GM13976 (cell line): ENCODE measurements around the gene TAS2R40.

Experiments used
- DNase-seq: peaks from one replicate; pipeline ENCODE4 v3.0.0; 2012; ENCODE audit warnings: low spot score
- in situ Hi-C: fragments of 300-500 bp; cut with MboI; formaldehyde crosslinking; loops from one replicate; pipeline ENCODE4 v1.12.0; 2022; ENCODE audit warnings: low sequenced_read_pairs, mixed read lengths, inconsistent platforms; ENCODE audit not compliant: unreplicated experiment
- TF ChIP-seq, protein P1 (sequence below): IDR thresholded peaks from 2 replicates; pipeline ENCODE4 v1.5.1; 2012; ENCODE audit warnings: borderline replicate concordance, mild to moderate bottlenecking; ENCODE audit not compliant: insufficient read depth; ENCODE audit errors: extremely low read depth, missing control alignments, control extremely low read depth

The TAS2R40 gene

DNA sequence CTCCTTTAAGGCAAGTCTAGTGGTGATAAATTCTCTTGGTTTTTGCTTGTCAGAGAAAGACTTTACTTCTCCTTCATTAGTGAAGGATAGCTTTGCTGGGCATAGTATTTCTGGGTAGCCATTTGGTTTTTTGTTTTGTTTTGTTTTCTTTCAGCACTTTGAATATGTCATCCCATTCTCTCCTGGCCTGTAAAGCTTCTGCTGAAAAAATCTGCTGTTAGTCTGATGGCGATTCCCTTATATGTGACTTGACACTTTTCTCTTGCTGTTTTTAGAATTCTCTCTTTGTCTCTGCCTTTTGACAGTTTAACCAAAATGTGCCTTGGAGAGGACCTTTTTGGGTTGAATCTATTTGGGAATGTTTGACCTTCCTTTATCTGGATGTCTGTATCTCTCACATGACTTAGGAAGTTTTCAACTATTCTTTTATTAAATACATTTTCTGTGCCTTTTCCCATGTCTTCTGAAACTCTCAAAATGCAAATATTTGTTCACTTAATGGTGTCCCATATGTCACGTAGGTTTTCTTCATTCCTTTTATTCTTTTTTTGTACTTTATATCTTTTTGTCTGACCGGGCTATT lies 14.7 kb downstream of the TAS2R40 start:
- TF ChIP-seq, protein P1, sequence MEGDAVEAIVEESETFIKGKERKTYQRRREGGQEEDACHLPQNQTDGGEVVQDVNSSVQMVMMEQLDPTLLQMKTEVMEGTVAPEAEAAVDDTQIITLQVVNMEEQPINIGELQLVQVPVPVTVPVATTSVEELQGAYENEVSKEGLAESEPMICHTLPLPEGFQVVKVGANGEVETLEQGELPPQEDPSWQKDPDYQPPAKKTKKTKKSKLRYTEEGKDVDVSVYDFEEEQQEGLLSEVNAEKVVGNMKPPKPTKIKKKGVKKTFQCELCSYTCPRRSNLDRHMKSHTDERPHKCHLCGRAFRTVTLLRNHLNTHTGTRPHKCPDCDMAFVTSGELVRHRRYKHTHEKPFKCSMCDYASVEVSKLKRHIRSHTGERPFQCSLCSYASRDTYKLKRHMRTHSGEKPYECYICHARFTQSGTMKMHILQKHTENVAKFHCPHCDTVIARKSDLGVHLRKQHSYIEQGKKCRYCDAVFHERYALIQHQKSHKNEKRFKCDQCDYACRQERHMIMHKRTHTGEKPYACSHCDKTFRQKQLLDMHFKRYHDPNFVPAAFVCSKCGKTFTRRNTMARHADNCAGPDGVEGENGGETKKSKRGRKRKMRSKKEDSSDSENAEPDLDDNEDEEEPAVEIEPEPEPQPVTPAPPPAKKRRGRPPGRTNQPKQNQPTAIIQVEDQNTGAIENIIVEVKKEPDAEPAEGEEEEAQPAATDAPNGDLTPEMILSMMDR, result no peak
- no peak for DNase-seq
- in situ Hi-C loops, result loop anchor here (25.0 kb wide), 1 partner anchor 176 kb away; the partner anchor contains the start of gene EPHA1

GRCh38 chr7:143237366-143237765 lies 15.5 kb downstream of the TAS2R40 start:
- in situ Hi-C loops, result loop anchor here (25.0 kb wide), 1 partner anchor 175 kb away; the partner anchor contains the start of gene EPHA1
- TF ChIP-seq, protein P1, result no peak
- no peak for DNase-seq

- in situ Hi-C loops, result loop anchor here (25.0 kb wide), 1 partner anchor 174 kb away; the partner anchor contains the start of gene EPHA1
- TF ChIP-seq, protein P1, result no peak
- DNase-seq, result no peak
Measured at GRCh38 chr7:143238289-143238980, 16.6 kb downstream of the TAS2R40 start.

DNA sequence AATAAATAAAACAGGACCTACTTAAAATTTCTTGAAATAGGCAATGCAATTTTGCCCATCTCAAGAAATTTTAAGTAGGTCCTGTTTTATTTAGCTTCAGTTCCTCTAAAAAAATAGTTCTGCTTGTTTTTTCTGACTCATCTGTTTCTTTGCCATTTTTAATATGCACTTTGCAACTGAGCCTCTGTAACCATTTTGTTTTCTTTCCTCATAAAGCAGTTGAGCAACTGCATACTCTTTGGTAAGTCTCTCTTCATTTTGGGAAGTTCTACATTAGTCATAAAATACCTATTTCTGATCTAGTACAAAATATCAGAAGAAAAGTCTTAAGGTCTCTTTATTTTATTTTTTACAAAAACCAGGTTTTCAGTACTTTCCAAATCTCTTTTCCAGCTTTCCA lies 18.0 kb downstream of the TAS2R40 start:
- in situ Hi-C loops, result loop anchor here (25.0 kb wide), 1 partner anchor 172 kb away; the partner anchor contains the start of gene EPHA1
- DNase-seq, result no peak
- TF ChIP-seq, protein P1, result no peak

DNA sequence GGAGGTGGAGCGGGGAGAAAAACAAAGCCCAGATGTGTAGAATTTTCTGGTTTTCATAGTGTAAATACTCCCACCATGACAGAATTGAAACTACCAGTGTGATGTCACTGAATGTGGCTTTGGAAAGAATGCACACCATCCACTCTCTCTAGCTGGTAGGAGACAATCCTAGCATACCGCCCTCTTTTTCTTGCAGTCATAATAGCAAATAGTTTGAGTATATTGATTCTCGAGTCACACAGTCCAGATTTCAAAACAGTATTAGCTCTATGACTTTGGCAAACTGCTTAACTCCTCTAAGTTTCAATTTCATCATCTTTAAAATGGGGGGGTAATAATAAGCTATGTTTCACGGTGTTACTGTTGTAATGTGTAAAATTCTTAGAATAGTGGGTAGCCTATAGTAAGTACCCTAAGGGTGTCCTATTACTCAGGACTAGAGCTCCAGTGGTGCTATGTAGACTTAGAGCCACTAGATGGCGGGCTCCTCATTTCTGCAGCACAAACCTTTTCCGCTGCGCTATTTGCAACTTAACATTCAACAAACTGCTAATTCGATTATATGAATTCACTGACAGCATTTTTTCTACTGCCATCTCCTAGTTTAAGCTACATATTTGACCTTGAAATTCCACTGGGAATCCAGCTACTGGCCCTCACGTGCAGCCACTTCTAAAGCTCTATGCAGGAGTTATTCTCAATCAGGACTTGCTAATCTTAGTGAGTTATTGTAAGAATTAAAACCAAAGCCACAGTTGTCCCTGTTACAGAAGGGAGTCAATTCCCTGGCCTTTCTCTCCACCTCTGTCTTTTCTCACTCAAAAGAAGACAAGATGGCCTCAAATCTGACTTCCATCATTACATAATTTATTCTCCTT lies 18.7 kb downstream of the TAS2R40 start:
- in situ Hi-C loops, result loop anchor here (25.0 kb wide), 1 partner anchor 172 kb away; the partner anchor contains the start of gene EPHA1
- peak; percentile 61 for DNase-seq
- TF ChIP-seq, protein P1, result peak; percentile 76

- no peak for DNase-seq
- in situ Hi-C loops, result loop anchor here (25.0 kb wide), 1 partner anchor 170 kb away; the partner anchor contains the start of gene EPHA1
- TF ChIP-seq, protein P1, result no peak
Measured at GRCh38 chr7:143242306-143242705, 20.5 kb downstream of the TAS2R40 start.
